Chondrocyte (in vitro differentiated cells): ENCODE measurements around the gene GNA12. TPM values are rescaled to one million over a fixed set of nuclear protein-coding genes. Genes with fewer than 3 reads are reported as not detected.

Source experiments
- DNase-seq: peaks from one replicate; pipeline ENCODE4 v3.0.0; 2021; ENCODE audit warnings: mixed read lengths, low spot score
- H3K27ac Mint-ChIP-seq: one replicate; pipeline ENCODE4 v1.8.0; 2021; ENCODE audit warnings: mild to moderate bottlenecking, moderate library complexity, mixed read lengths; ENCODE audit not compliant: unreplicated experiment
- H3K27me3 Mint-ChIP-seq: 2 replicates; pipeline ENCODE4 v1.8.0; 2021; ENCODE audit warnings: low read depth, mixed read lengths
- H3K36me3 Mint-ChIP-seq: 2 replicates; pipeline ENCODE4 v1.8.0; 2021; ENCODE audit warnings: low read depth, mixed read lengths
- H3K4me1 Mint-ChIP-seq: 2 replicates; pipeline ENCODE4 v1.8.0; 2021; ENCODE audit warnings: low read depth, mild to moderate bottlenecking, mixed read lengths
- H3K4me3 Mint-ChIP-seq: one replicate; pipeline ENCODE4 v1.8.0; 2021; ENCODE audit warnings: mild to moderate bottlenecking, moderate library complexity, mixed read lengths; ENCODE audit not compliant: unreplicated experiment
- H3K9me3 Mint-ChIP-seq: 2 replicates; pipeline ENCODE4 v1.8.0; 2021; ENCODE audit warnings: low read depth, mixed read lengths
- CTCF ChIP-seq: fragments of 200-600 bp; sonication (generic); IDR thresholded peaks from 2 replicates; pipeline ENCODE4 v1.5.0; 2021; ENCODE audit warnings: antibody characterized with exemption, mild to moderate bottlenecking, moderate library complexity
- total RNA-seq: library from RNA; stranded (reverse); gene quantifications from 3 replicates; pipeline ENCODE4 v1.2.1, GENCODE V29; 2021

The GNA12 gene
- total RNA-seq, 1 donor from 2014 or later = 111 TPM

- H3K9me3 Mint-ChIP-seq = no peaks in the 10 kb centered on the region
- H3K27ac Mint-ChIP-seq = no peak overlapping the region
- DNase-seq = no peak
- peaks cover 4% of the 10 kb centered on the region for H3K4me1 Mint-ChIP-seq
- no peak for TF ChIP-seq CTCF
- no peak overlapping the region for H3K4me3 Mint-ChIP-seq
- H3K36me3 Mint-ChIP-seq = no peaks in the 10 kb centered on the region
- H3K27me3 Mint-ChIP-seq = no peaks in the 10 kb centered on the region
Measured at GRCh38 chr7:2886391-2886790, 42.3 kb upstream of the GNA12 start.

- H3K4me1 Mint-ChIP-seq = peaks cover 4% of the 10 kb centered on the region
Measured at GRCh38 chr7:2884161-2884560, 40.1 kb upstream of the GNA12 start.

GRCh38 chr7:2883101-2883500 is 39.0 kb upstream of the GNA12 start:
- TF ChIP-seq CTCF = no peak
- Mint-ChIP-seq H3K4me1 (peaks cover 4% of the 10 kb centered on the region), H3K9me3 (no peaks in the 10 kb centered on the region), H3K27ac (no peak overlapping the region), H3K27me3 (no peaks in the 10 kb centered on the region), H3K4me3 (no peak overlapping the region), H3K36me3 (no peaks in the 10 kb centered on the region)
- DNase-seq = peak; percentile 60

More at GRCh38 chr7:2884161-2884560, 40.1 kb upstream of the GNA12 start:
- H3K27ac Mint-ChIP-seq = no peak overlapping the region
- no peaks in the 10 kb centered on the region for H3K9me3 Mint-ChIP-seq
- no peaks in the 10 kb centered on the region for H3K27me3 Mint-ChIP-seq
- no peak overlapping the region for H3K4me3 Mint-ChIP-seq
- TF ChIP-seq CTCF = no peak
- no peaks in the 10 kb centered on the region for H3K36me3 Mint-ChIP-seq
- DNase-seq = no peak

GRCh38 chr7:2882111-2882510 is 38.0 kb upstream of the GNA12 start:
- Mint-ChIP-seq H3K27ac (no peak overlapping the region), H3K36me3 (no peaks in the 10 kb centered on the region), H3K27me3 (no peaks in the 10 kb centered on the region), H3K4me1 (peaks cover 2% of the 10 kb centered on the region), H3K4me3 (no peak overlapping the region), H3K9me3 (no peaks in the 10 kb centered on the region)
- DNase-seq = no peak
- TF ChIP-seq CTCF = no peak

GRCh38 chr7:2880874-2881533 is 36.9 kb upstream of the GNA12 start:
- no peak for DNase-seq
- no peak for TF ChIP-seq CTCF
- no peaks in the 10 kb centered on the region for H3K9me3 Mint-ChIP-seq
- H3K36me3 Mint-ChIP-seq = no peaks in the 10 kb centered on the region
- no peak overlapping the region for H3K27ac Mint-ChIP-seq
- H3K4me3 Mint-ChIP-seq = no peak overlapping the region
- H3K4me1 Mint-ChIP-seq = peaks cover 6% of the 10 kb centered on the region
- no peaks in the 10 kb centered on the region for H3K27me3 Mint-ChIP-seq
